A673 (cell line): Measurements from ENCODE around the gene TXNDC16.
"Not testable (repeated sequence)": the region's sequence is repeated elsewhere in the genome, so short reads cannot be mapped to it uniquely, and the experiment has no call there.

Source experiments
- CTCF ChIP-seq: fragments of 300-800, 200-600 bp; sonication (generic); conservative IDR thresholded peaks from 2 replicates; pipeline ENCODE4 v1.5.1; 2017; ENCODE audit warnings: low read depth, mild to moderate bottlenecking, antibody characterized with exemption, low read length, moderate library complexity, mixed read lengths
- EZH2 ChIP-seq: fragments of 200-600 bp; sonication (generic); IDR thresholded peaks from 2 replicates; pipeline ENCODE4 v1.6.1; 2017; ENCODE audit warnings: borderline replicate concordance, low read depth, mild to moderate bottlenecking, mixed read lengths, antibody characterized with exemption, low read length; ENCODE audit not compliant: poor library complexity, severe bottlenecking

- TF ChIP-seq CTCF, EZH2: not testable (repeated sequence)
These were observed 16.1 kb upstream of the TXNDC16 start for GRCh38 chr14:52568454-52568853.
